ENCODE measurements around the gene WDR36. TPM values are rescaled to one million over a fixed set of nuclear protein-coding genes. Genes with fewer than 3 reads are reported as not detected.

WDR36 gene
- polyA plus RNA-seq, 1 of the 3 experiments (the other 2 are of a cell fraction): 6.7 TPM

DNA sequence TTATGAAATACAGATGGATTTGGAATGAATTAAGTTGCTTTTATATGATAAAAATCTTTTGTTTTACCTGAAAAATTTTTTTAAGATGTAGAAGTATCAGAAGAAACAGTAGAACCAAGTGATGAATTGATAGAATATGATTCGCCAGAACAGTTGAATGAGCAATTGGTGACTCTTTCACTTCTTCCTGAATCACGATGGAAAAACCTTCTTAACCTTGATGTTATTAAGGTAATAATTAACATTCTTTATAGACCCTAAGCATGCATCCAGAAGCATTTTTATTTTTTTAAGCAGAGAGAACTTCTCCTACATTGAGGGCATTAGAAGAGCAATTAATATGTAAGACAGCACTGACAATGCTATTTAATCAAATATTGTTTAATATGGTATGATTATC, 28.8 kb downstream of the WDR36 start (continued):
- TF ChIP-seq, protein P1, sequence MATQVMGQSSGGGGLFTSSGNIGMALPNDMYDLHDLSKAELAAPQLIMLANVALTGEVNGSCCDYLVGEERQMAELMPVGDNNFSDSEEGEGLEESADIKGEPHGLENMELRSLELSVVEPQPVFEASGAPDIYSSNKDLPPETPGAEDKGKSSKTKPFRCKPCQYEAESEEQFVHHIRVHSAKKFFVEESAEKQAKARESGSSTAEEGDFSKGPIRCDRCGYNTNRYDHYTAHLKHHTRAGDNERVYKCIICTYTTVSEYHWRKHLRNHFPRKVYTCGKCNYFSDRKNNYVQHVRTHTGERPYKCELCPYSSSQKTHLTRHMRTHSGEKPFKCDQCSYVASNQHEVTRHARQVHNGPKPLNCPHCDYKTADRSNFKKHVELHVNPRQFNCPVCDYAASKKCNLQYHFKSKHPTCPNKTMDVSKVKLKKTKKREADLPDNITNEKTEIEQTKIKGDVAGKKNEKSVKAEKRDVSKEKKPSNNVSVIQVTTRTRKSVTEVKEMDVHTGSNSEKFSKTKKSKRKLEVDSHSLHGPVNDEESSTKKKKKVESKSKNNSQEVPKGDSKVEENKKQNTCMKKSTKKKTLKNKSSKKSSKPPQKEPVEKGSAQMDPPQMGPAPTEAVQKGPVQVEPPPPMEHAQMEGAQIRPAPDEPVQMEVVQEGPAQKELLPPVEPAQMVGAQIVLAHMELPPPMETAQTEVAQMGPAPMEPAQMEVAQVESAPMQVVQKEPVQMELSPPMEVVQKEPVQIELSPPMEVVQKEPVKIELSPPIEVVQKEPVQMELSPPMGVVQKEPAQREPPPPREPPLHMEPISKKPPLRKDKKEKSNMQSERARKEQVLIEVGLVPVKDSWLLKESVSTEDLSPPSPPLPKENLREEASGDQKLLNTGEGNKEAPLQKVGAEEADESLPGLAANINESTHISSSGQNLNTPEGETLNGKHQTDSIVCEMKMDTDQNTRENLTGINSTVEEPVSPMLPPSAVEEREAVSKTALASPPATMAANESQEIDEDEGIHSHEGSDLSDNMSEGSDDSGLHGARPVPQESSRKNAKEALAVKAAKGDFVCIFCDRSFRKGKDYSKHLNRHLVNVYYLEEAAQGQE (IDR thresholded peaks at IDR 0.05; ENCODE audit: low read depth, low read length): no peak
- no peak for TF ChIP-seq FOXJ3 (CRISPR knock-in tag; IDR thresholded peaks at IDR 0.05)

DNA sequence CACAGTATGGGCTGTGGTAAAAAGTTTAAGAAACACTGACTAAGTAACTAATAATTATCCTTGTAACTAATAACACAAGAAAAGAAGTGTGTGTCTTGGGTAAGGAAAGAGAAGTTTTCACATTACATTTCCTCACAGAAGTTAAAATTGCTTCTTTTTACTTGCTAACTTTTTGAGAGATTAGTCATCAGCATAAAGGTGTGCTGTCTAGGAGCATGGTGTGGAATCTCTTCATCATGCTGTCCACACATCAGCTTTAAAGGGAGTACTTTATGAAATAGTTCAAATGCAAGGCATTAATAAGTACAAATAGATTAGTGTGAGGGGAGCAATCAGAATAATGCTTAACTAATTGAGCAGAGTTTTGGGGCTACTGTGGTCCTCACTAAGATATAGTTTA, 29.8 kb downstream of the WDR36 start:
- Histone ChIP-seq H3K9me3 (no peaks in the 10 kb centered on the region; the same call in 1 of the 2 replicates), H3K36me3 (replicated peaks in 1 of 2; ENCODE audit: control insufficient read depth in 1 of 2, insufficient read depth in 2 of 2, low read length in 1 of 2) (peaks cover 88 to 96% of the 10 kb centered on the region in 2 experiments), H2AFZ (ENCODE audit: low read depth) (no peak overlapping the region), H3K27me3 (ENCODE audit: insufficient read depth) (no peaks in the 10 kb centered on the region), H3K4me1 (ENCODE audit: control insufficient read depth in 1 of 2, insufficient read depth in 2 of 2, low read depth in 1 of 2, low read length in 1 of 2) (no peaks in the 10 kb centered on the region), H3K9ac (no peak overlapping the region), H3K27ac (ENCODE audit: low read depth in 2 of 2, low read length in 1 of 2) (no peak overlapping the region), H3K9me2 (no peaks in the 10 kb centered on the region), H3K79me2 (ENCODE audit: insufficient read depth) (no peaks in the 10 kb centered on the region), H3K4me2 (no peak overlapping the region), H3F3A (replicated peaks; ENCODE audit: insufficient read depth) (peaks cover 22% of the 10 kb centered on the region), H4K20me1 (ENCODE audit: insufficient read depth) (no peaks in the 10 kb centered on the region), H3K4me3 (ENCODE audit: low read depth in 2 of 2, low read length in 1 of 2) (no peak overlapping the region)
- ChIA-PET CTCF (interaction anchor here (1.7 kb wide), 1 partner anchor 332 kb away, joined by 3 read pairs; no protein-coding TSS in a partner anchor), POLR2A (no interaction called here)
- no peak for TF ChIP-seq EZH2phosphoT487 (IDR thresholded peaks at IDR 0.05; ENCODE audit: borderline replicate concordance, low read depth)
- TF ChIP-seq EP300 (IDR thresholded peaks at IDR 0.05; ENCODE audit: borderline replicate concordance in 1 of 2, low read depth in 1 of 2, low read length in 1 of 2): no peak
- TF ChIP-seq, protein P2, sequence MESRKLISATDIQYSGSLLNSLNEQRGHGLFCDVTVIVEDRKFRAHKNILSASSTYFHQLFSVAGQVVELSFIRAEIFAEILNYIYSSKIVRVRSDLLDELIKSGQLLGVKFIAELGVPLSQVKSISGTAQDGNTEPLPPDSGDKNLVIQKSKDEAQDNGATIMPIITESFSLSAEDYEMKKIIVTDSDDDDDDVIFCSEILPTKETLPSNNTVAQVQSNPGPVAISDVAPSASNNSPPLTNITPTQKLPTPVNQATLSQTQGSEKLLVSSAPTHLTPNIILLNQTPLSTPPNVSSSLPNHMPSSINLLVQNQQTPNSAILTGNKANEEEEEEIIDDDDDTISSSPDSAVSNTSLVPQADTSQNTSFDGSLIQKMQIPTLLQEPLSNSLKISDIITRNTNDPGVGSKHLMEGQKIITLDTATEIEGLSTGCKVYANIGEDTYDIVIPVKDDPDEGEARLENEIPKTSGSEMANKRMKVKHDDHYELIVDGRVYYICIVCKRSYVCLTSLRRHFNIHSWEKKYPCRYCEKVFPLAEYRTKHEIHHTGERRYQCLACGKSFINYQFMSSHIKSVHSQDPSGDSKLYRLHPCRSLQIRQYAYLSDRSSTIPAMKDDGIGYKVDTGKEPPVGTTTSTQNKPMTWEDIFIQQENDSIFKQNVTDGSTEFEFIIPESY (IDR thresholded peaks at IDR 0.05; ENCODE audit: borderline replicate concordance, low read depth): no peak
- TF ChIP-seq ELF1 (IDR thresholded peaks at IDR 0.05): no peak
- no peak for DNase-seq

DNA sequence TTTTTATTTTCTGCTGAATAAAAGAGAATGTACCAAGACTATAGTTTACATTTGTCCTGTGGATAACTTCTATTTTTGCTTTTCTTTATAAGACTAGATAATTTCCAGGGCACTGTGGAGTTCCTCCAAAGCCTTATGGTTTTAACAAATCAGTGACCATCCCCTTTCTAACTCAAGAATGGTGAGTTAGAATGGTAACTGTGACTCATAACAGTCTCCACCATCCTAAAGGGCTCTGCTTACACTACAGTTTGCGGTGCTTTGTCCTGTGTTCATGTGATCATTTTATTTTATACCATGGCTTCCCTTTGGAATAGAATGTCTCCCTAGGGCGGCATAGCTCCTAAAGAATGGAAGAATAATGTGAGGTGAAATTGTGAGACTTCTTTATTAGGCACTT, 30.2 kb downstream of the WDR36 start:
- Histone ChIP-seq H3K9me2 (no peaks in the 10 kb centered on the region), H3K36me3 (replicated peaks in 1 of 2; ENCODE audit: control insufficient read depth in 1 of 2, insufficient read depth in 2 of 2, low read length in 1 of 2) (peaks cover 88 to 96% of the 10 kb centered on the region in 2 experiments), H3K27me3 (ENCODE audit: insufficient read depth) (no peaks in the 10 kb centered on the region), H4K20me1 (ENCODE audit: insufficient read depth) (no peaks in the 10 kb centered on the region), H3K4me1 (ENCODE audit: control insufficient read depth in 1 of 2, insufficient read depth in 2 of 2, low read depth in 1 of 2, low read length in 1 of 2) (no peaks in the 10 kb centered on the region), H3K9ac (no peak overlapping the region), H2AFZ (ENCODE audit: low read depth) (no peak overlapping the region), H3K4me3 (ENCODE audit: low read depth in 2 of 2, low read length in 1 of 2) (no peak overlapping the region), H3K9me3 (no peaks in the 10 kb centered on the region; the same call in 1 of the 2 replicates), H3K79me2 (ENCODE audit: insufficient read depth) (no peaks in the 10 kb centered on the region), H3K4me2 (no peak overlapping the region), H3F3A (replicated peaks; ENCODE audit: insufficient read depth) (peaks cover 26% of the 10 kb centered on the region), H3K27ac (ENCODE audit: low read depth in 2 of 2, low read length in 1 of 2) (no peak overlapping the region)
- ChIA-PET CTCF (interaction anchor here (1.7 kb wide), 1 partner anchor 332 kb away, joined by 3 read pairs; no protein-coding TSS in a partner anchor), POLR2A (no interaction called here)
- 47% methylated on average over 2 of the region's 2 CpGs for WGBS (ENCODE audit: low lambda C conversion rate)
- DNase-seq: no peak
- TF ChIP-seq TAF1 (IDR thresholded peaks at IDR 0.05; ENCODE audit: borderline replicate concordance, low read depth, low read length) (no peak), TEAD4 (IDR thresholded peaks at IDR 0.05; ENCODE audit: borderline replicate concordance, insufficient read depth) (no peak), MXI1 (IDR thresholded peaks at IDR 0.05; ENCODE audit: low read depth, low read length) (no peak), FOXM1 (IDR thresholded peaks at IDR 0.05; ENCODE audit: low read depth) (no peak), SMC3 (IDR thresholded peaks at IDR 0.05; ENCODE audit: low read depth, low read length) (no peak), EP300 (IDR thresholded peaks at IDR 0.05; ENCODE audit: borderline replicate concordance in 1 of 2, low read depth in 1 of 2, low read length in 1 of 2) (no peak), GABPA (IDR thresholded peaks at IDR 0.05; ENCODE audit: low read depth) (no peak)
- TF ChIP-seq, protein P3, sequence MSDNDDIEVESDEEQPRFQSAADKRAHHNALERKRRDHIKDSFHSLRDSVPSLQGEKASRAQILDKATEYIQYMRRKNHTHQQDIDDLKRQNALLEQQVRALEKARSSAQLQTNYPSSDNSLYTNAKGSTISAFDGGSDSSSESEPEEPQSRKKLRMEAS (IDR thresholded peaks at IDR 0.05; ENCODE audit: low read depth): no peak
- TF ChIP-seq, protein P4, sequence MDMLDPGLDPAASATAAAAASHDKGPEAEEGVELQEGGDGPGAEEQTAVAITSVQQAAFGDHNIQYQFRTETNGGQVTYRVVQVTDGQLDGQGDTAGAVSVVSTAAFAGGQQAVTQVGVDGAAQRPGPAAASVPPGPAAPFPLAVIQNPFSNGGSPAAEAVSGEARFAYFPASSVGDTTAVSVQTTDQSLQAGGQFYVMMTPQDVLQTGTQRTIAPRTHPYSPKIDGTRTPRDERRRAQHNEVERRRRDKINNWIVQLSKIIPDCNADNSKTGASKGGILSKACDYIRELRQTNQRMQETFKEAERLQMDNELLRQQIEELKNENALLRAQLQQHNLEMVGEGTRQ (IDR thresholded peaks at IDR 0.05; ENCODE audit: borderline replicate concordance, low read depth, low read length): no peak
- TF ChIP-seq, protein P5, sequence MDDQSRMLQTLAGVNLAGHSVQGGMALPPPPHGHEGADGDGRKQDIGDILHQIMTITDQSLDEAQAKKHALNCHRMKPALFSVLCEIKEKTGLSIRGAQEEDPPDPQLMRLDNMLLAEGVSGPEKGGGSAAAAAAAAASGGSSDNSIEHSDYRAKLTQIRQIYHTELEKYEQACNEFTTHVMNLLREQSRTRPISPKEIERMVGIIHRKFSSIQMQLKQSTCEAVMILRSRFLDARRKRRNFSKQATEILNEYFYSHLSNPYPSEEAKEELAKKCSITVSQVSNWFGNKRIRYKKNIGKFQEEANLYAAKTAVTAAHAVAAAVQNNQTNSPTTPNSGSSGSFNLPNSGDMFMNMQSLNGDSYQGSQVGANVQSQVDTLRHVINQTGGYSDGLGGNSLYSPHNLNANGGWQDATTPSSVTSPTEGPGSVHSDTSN (IDR thresholded peaks at IDR 0.05): no peak

Measured in SK-N-SH (cell line).